ENCODE data around the gene C16orf90. TPM values are rescaled to one million over a fixed set of nuclear protein-coding genes. Genes with fewer than 3 reads are reported as not detected.
A peak's percentile ranks its signal among the peaks of the same experiment; 100 is the strongest.

Gene C16orf90
- total RNA-seq, 1 donor = not detected

DNA sequence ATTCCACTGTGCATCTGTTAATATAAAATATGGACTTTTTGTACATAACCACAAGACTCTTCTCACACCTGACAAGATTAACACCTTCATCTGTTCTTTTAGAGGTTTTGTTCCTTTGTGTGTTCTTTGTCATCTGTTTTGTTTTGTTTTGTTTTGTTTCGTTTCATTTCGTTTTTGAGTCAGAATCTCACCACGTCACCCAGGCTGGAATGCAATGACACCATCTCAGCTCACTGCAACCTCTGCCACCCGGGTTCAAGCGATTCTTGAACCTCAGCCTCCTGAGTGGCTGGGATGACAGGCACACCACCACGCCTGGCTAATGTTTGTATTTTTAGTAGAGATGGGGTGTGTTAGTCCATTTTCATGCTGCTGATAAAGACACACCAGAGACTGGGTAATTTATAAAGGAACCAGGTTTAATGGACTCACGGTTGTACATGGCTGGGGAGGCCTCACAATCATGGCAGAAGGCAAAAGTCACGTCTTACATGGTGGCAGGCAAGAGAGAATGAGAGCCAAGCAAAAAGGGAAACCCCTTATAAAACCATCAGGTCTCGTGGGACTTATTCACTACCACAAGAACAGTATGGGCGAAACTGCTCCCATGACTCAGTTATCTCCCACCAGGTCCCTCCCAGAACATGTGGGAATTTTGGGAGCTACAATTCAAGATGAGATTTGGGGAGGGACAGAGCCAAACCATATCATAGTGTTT, 22.3 kb downstream of the C16orf90 start:
- peak; percentile 64 for DNase-seq (ENCODE audit: low read depth)
- TF ChIP-seq, protein P1, sequence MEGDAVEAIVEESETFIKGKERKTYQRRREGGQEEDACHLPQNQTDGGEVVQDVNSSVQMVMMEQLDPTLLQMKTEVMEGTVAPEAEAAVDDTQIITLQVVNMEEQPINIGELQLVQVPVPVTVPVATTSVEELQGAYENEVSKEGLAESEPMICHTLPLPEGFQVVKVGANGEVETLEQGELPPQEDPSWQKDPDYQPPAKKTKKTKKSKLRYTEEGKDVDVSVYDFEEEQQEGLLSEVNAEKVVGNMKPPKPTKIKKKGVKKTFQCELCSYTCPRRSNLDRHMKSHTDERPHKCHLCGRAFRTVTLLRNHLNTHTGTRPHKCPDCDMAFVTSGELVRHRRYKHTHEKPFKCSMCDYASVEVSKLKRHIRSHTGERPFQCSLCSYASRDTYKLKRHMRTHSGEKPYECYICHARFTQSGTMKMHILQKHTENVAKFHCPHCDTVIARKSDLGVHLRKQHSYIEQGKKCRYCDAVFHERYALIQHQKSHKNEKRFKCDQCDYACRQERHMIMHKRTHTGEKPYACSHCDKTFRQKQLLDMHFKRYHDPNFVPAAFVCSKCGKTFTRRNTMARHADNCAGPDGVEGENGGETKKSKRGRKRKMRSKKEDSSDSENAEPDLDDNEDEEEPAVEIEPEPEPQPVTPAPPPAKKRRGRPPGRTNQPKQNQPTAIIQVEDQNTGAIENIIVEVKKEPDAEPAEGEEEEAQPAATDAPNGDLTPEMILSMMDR (IDR thresholded peaks at IDR 0.05; ENCODE audit: insufficient read depth, low read depth, low read length) = no peak
- no peak overlapping the region for H3K4me3 ChIP-seq (ENCODE audit: low read depth, low read length)

DNA sequence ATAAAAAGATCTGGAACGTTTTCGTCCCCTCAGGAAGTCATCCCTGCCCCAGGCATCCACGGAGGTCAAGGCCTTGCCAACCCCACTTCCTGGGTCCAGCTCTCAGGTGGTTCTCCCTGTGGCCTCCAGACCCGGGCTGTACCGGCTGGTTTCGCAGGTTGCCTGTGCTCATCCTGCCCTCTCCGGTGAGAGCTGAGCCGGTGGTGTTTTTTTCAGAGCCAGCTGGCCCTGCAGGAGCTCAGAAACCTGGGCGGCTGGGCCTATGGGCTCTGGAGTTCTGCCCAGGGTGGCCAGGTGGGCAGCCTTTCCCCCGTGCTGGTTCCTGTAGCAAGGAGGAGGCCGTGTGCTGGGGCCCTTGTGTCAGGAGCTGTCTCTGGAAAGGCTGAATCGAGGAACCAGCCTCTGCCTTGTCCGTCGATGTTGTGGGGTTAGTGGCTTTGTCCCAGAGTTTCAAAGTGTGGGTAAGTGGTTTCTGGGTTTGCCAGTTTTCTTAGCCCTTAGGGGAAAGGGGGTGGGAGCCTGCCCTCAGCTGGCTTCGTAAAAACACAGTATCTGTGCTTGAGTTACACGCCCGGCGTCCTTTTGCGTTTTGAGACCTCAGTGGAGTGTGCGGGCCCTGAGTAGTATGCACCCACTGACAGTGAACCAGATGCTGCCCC, 23.6 kb downstream of the C16orf90 start:
- no peak for DNase-seq (ENCODE audit: low read depth)
- no peak overlapping the region for H3K4me3 ChIP-seq (ENCODE audit: low read depth, low read length)
- TF ChIP-seq, protein P1 (IDR thresholded peaks at IDR 0.05; ENCODE audit: insufficient read depth, low read depth, low read length) = no peak

DNA sequence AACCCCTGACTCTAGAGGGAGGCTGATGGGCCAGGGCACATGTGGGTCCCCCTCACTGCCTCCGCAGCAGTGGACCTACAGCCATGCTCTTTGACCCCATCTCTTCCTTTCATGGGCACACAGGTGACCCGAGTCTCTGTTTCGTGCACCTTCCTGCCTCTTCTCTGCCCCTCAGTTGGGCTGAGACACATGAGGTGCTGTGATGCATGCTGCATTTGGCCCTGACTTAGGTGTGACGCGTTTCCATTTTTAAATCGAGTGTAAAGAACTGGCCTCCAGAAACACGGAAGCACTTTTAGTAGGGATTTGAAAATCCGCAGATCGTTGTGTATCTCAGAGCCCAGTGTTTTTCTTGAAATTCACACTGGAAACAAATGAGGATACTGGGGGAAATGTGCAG, 24.6 kb downstream of the C16orf90 start:
- H3K4me3 ChIP-seq (ENCODE audit: low read depth, low read length) = no peak overlapping the region
- TF ChIP-seq, protein P1 (IDR thresholded peaks at IDR 0.05; ENCODE audit: insufficient read depth, low read depth, low read length) = no peak
- no peak for DNase-seq (ENCODE audit: low read depth)

DNA sequence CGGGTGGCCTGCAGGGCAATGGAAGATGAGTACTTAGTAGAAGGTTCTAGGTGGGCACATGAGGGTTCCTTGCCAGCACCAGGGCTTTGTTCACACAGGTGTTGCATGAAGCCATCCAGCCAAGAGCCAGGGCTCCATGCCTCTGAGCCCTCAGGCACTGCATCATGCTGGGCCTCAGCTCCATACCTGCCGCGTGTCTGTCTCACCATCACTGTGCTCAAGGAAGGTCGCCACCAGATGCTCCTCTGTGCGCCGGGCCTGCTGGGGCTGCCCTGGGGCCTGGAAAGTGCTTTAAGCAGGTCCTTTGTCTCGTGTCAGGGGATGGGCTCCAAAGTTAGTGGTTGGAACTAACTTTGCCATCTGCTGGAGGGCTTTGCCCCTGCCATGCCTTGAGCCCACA, 25.6 kb downstream of the C16orf90 start:
- no peak for DNase-seq (ENCODE audit: low read depth)
- no peak overlapping the region for H3K4me3 ChIP-seq (ENCODE audit: low read depth, low read length)
- TF ChIP-seq, protein P1 (IDR thresholded peaks at IDR 0.05; ENCODE audit: insufficient read depth, low read depth, low read length) = no peak

DNA sequence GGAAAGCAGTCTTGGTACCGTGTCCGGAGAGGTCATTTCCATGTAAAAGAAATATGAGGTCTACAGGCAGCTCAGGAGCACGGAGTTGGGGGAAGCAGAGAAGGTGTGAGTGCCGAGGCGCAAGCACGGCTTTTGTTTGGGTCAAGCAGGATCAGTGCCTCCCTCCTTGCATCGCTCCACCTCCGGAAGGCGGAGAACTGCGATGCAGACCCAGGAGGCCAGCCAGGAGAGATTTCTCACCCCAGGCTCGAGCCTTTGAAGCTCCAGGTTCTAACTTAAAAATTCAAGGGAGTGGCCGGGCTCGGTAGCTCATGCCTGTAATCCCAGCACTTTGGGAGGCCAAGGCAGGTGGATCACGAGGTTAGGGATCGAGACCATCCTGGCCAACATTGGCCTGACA, 26.8 kb downstream of the C16orf90 start:
- no peak overlapping the region for H3K4me3 ChIP-seq (ENCODE audit: low read depth, low read length)
- TF ChIP-seq, protein P1 (IDR thresholded peaks at IDR 0.05; ENCODE audit: insufficient read depth, low read depth, low read length) = no peak
- no peak for DNase-seq (ENCODE audit: low read depth)

DNA sequence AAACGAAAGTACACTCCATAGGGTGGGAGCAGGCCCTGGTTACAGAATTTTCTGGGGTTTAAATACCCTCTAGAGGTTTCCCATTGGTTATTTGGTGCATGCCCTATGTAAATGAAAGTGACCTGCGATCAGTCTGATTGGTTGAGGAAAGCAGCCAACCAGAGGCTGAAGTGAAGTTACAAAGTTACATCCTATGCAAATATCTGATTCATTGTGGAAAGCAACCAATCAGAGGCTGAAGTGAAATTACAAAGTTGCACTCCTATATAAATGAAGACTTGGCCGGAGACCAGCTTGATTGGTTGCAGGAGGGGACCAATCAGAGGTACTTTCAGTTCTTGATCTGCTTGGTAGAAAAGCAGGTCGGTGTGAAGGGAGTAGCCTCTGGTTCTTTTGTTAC, 27.4 kb downstream of the C16orf90 start:
- no peak overlapping the region for H3K4me3 ChIP-seq (ENCODE audit: low read depth, low read length)
- TF ChIP-seq, protein P1 (IDR thresholded peaks at IDR 0.05; ENCODE audit: insufficient read depth, low read depth, low read length) = no peak
- peak; percentile 31 for DNase-seq (ENCODE audit: low read depth)

All from fibroblast of villous mesenchyme (primary cell).